H9 (cell line): Measurements from ENCODE around the gene PIEZO2. TPM values are rescaled to one million over a fixed set of nuclear protein-coding genes. Genes with fewer than 3 reads are reported as not detected.

Experiments
- DNase-seq: peaks from one replicate; pipeline ENCODE4 v3.0.0-alpha.2; 2017
- H2AFZ ChIP-seq: one replicate; pipeline ENCODE4 v1.6.1; 2013; ENCODE audit warnings: mild to moderate bottlenecking, low read length, control low read depth, moderate library complexity
- H2AK5ac ChIP-seq: 2 replicates; pipeline ENCODE4 v1.6.1; 2013; ENCODE audit warnings: low read length, control low read depth, mixed read lengths; ENCODE audit not compliant: insufficient read length
- H2BK120ac ChIP-seq: one replicate; pipeline ENCODE4 v1.6.1; 2013; ENCODE audit warnings: low read depth, mild to moderate bottlenecking, low read length, control low read depth, inconsistent platforms; ENCODE audit not compliant: poor library complexity, severe bottlenecking
- H2BK12ac ChIP-seq: 2 replicates; pipeline ENCODE4 v1.6.1; 2013; ENCODE audit warnings: low read length, control low read depth, mixed read lengths, low read depth; ENCODE audit not compliant: insufficient read length
- H2BK15ac ChIP-seq: 2 replicates; pipeline ENCODE4 v1.6.1; 2013; ENCODE audit warnings: low read depth, low read length, control low read depth
- H2BK20ac ChIP-seq: one replicate; pipeline ENCODE4 v1.6.1; 2013; ENCODE audit warnings: low read depth, mild to moderate bottlenecking, low read length, control low read depth, inconsistent platforms; ENCODE audit not compliant: poor library complexity, severe bottlenecking
- H2BK5ac ChIP-seq: 2 replicates; pipeline ENCODE4 v1.6.1; 2013; ENCODE audit warnings: low read length, control low read depth, mixed read lengths; ENCODE audit not compliant: insufficient read length
- H3K14ac ChIP-seq: 2 replicates; pipeline ENCODE4 v1.6.1; 2013; ENCODE audit warnings: low read length, control low read depth; ENCODE audit not compliant: insufficient read depth
- H3K18ac ChIP-seq: 2 replicates; pipeline ENCODE4 v1.6.1; 2013; ENCODE audit warnings: low read depth, mild to moderate bottlenecking, mixed read lengths, low read length, control low read depth; ENCODE audit not compliant: insufficient read length
- H3K23ac ChIP-seq: 2 replicates; pipeline ENCODE4 v1.6.1; 2013; ENCODE audit warnings: low read length, control low read depth, mixed read lengths, low read depth; ENCODE audit not compliant: insufficient read length
- H3K23me2 ChIP-seq: 2 replicates; pipeline ENCODE4 v1.6.1; 2013; ENCODE audit warnings: low read depth, mild to moderate bottlenecking, mixed read lengths, low read length, control low read depth; ENCODE audit not compliant: insufficient read length, poor library complexity, severe bottlenecking
- H3K27ac ChIP-seq: 2 replicates; pipeline ENCODE4 v1.5.1; 2013; ENCODE audit warnings: low read length, control low read depth, mixed read lengths, low read depth; ENCODE audit not compliant: insufficient read length
- H3K27me3 ChIP-seq: 2 replicates; pipeline ENCODE4 v1.6.1; 2013; ENCODE audit warnings: low read length, control low read depth, inconsistent platforms; ENCODE audit not compliant: insufficient read depth
- H3K4ac ChIP-seq: 2 replicates; pipeline ENCODE4 v1.6.1; 2013; ENCODE audit warnings: low read depth, mild to moderate bottlenecking, control low read depth, inconsistent platforms, low read length, moderate library complexity
- H3K4me1 ChIP-seq: 2 replicates; pipeline ENCODE4 v1.6.1; 2013; ENCODE audit warnings: low read length, control low read depth, inconsistent platforms; ENCODE audit not compliant: insufficient read depth
- H3K4me2 ChIP-seq: 2 replicates; pipeline ENCODE4 v1.6.1; 2013; ENCODE audit warnings: low read length, control low read depth, mixed read lengths; ENCODE audit not compliant: insufficient read length, insufficient read depth
- H3K56ac ChIP-seq: 2 replicates; pipeline ENCODE4 v1.6.1; 2013; ENCODE audit warnings: low read depth, mild to moderate bottlenecking, mixed read lengths, low read length, control low read depth; ENCODE audit not compliant: insufficient read length
- H3K79me1 ChIP-seq: 2 replicates; pipeline ENCODE4 v1.6.1; 2013; ENCODE audit warnings: low read depth, mild to moderate bottlenecking, moderate library complexity, low read length, control low read depth, inconsistent platforms; ENCODE audit not compliant: insufficient read depth, poor library complexity, severe bottlenecking
- H3K79me2 ChIP-seq: 2 replicates; pipeline ENCODE4 v1.6.1; 2013; ENCODE audit warnings: low read length, control low read depth, inconsistent platforms; ENCODE audit not compliant: insufficient read depth
- H3K9ac ChIP-seq: 2 replicates; pipeline ENCODE4 v1.6.1; 2013; ENCODE audit warnings: low read length, control low read depth, mixed read lengths; ENCODE audit not compliant: insufficient read length; ENCODE audit errors: extremely low read depth
- H3K9me3 ChIP-seq: one replicate; pipeline ENCODE4 v1.6.1; 2013; ENCODE audit warnings: low read depth, low read length, inconsistent platforms; ENCODE audit not compliant: control insufficient read depth
- H3T11ph ChIP-seq: one replicate; pipeline ENCODE4 v1.6.1; 2013; ENCODE audit warnings: mild to moderate bottlenecking, low read length, control low read depth, inconsistent platforms
- H4K20me1 ChIP-seq: one replicate; pipeline ENCODE4 v1.6.1; 2013; ENCODE audit not compliant: control insufficient read depth, insufficient read length, insufficient read depth
- H4K5ac ChIP-seq: 2 replicates; pipeline ENCODE4 v1.6.1; 2013; ENCODE audit warnings: low read depth, mild to moderate bottlenecking, mixed read lengths, low read length, control low read depth; ENCODE audit not compliant: insufficient read length
- H4K8ac ChIP-seq: replicated peaks from 2 replicates; pipeline ENCODE4 v1.6.1; 2013; ENCODE audit warnings: low read length, control low read depth, mixed read lengths, low read depth; ENCODE audit not compliant: insufficient read length
- H4K91ac ChIP-seq: 2 replicates; pipeline ENCODE4 v1.6.1; 2013; ENCODE audit warnings: low read depth, mild to moderate bottlenecking, moderate library complexity, mixed read lengths, low read length, control low read depth; ENCODE audit not compliant: insufficient read length
- H3K27ac Mint-ChIP-seq, 3 experiments: 2 replicates in 2 of 3; 3 replicates in 1 of 3; pipeline ENCODE4 v1.8.0; 2020 to 2021; ENCODE audit warnings: mixed read lengths in 3 of 3, mild to moderate bottlenecking in 1 of 3, moderate library complexity in 1 of 3
- H3K27me3 Mint-ChIP-seq: 2 replicates; pipeline ENCODE4 v1.8.0; 2021; ENCODE audit warnings: low read depth, mild to moderate bottlenecking, moderate library complexity, mixed read lengths
- H3K36me3 Mint-ChIP-seq, 3 experiments: 2 replicates in 2 of 3; 3 replicates in 1 of 3; pipeline ENCODE4 v1.8.0; 2020 to 2021; ENCODE audit warnings: low read depth in 3 of 3, mixed read lengths in 3 of 3; ENCODE audit not compliant: insufficient read depth in 1 of 3
- H3K4me1 Mint-ChIP-seq, 2 experiments: 2 replicates each; pipeline ENCODE4 v1.8.0; 2020; ENCODE audit warnings: mixed read lengths in 2 of 2
- H3K4me3 Mint-ChIP-seq, 2 experiments: 2 replicates in 1 of 2; 3 replicates in 1 of 2; pipeline ENCODE4 v1.8.0; 2020 to 2021; ENCODE audit warnings: mild to moderate bottlenecking in 2 of 2, mixed read lengths in 2 of 2, moderate library complexity in 1 of 2
- H3K9me3 Mint-ChIP-seq, 2 experiments: 2 replicates in 1 of 2; 3 replicates in 1 of 2; pipeline ENCODE4 v1.8.0; 2020; ENCODE audit warnings: mild to moderate bottlenecking in 2 of 2, mixed read lengths in 2 of 2, moderate library complexity in 1 of 2
- CTCF ChIP-seq: fragments of 200-600 bp; sonication (generic); conservative IDR thresholded peaks from 3 replicates; pipeline ENCODE4 v1.8.0; 2021; ENCODE audit warnings: antibody characterized with exemption, mild to moderate bottlenecking
- WGBS: extraction: QIAGEN DNeasy Blood & Tissue Kit; methylation state at CpG from one replicate; pipeline ENCODE4 v1.1.7; 2013; ENCODE audit warnings: missing lambda C conversion rate, low lambda C conversion rate, mixed read lengths; ENCODE audit not compliant: insufficient read length; ENCODE audit errors: extremely low coverage; 5-methylcytosine and 5-hydroxymethylcytosine counted together
- total RNA-seq: library from RNA; stranded (reverse); gene quantifications from 2 replicates; pipeline ENCODE4 v1.2.1, GENCODE V29; 2021

PIEZO2 gene
- total RNA-seq, 1 experiment from 2014 or later: 3.9 TPM

- H3K9me3 Mint-ChIP-seq: peaks cover 2 to 3% of the 10 kb centered on the region in 2 experiments; a peak in 2 of 5 replicates
- DNase-seq: no peak
- TF ChIP-seq CTCF: no peak
- WGBS: no CpG with 5 or more reads among the region's 4 CpGs
- Histone ChIP-seq H3K9me3 (no peaks in the 10 kb centered on the region), H4K20me1 (no peaks in the 10 kb centered on the region), H3K9ac (no peak overlapping the region), H3K23me2 (no peaks in the 10 kb centered on the region), H3K4me1 (no peaks in the 10 kb centered on the region), H3T11ph (no peak overlapping the region), H4K91ac (no peak overlapping the region), H2BK120ac (no peak overlapping the region), H4K5ac (no peak overlapping the region), H2BK5ac (no peak overlapping the region), H3K18ac (no peak overlapping the region), H2BK20ac (no peak overlapping the region), H2BK12ac (no peak overlapping the region), H3K14ac (no peak overlapping the region), H3K27me3 (no peaks in the 10 kb centered on the region), H3K23ac (no peak overlapping the region), H2AFZ (no peak overlapping the region), H3K79me1 (no peaks in the 10 kb centered on the region), H2AK5ac (no peak overlapping the region), H3K4me2 (no peak overlapping the region), H3K27ac (no peak overlapping the region), H3K79me2 (no peaks in the 10 kb centered on the region), H4K8ac (no peak overlapping the region), H2BK15ac (no peak overlapping the region), H3K4ac (no peak overlapping the region), H3K56ac (no peak overlapping the region)
- no peak overlapping the region for H3K4me3 Mint-ChIP-seq
- peaks cover 19% of the 10 kb centered on the region in 2 experiments for H3K4me1 Mint-ChIP-seq
- peaks cover 0 to 14% (median 2%) of the 10 kb centered on the region in 3 experiments; a peak in 4 of 7 replicates for H3K36me3 Mint-ChIP-seq
- no peak overlapping the region for H3K27ac Mint-ChIP-seq
- no peaks in the 10 kb centered on the region for H3K27me3 Mint-ChIP-seq
These were observed 232.5 kb downstream of the PIEZO2 start for GRCh38 chr18:10916865-10917264.
